Measurements from ENCODE around the gene CAPN14.

GRCh38 chr2:31140151-31140550 lies 77.2 kb downstream of the CAPN14 start:
- TF ChIP-seq CTCF (IDR thresholded peaks at IDR 0.05 in 8 of 11, conservative IDR thresholded peaks at IDR 0.05 in 3 of 11) (no peak), POLR2A (IDR thresholded peaks at IDR 0.05) (no peak), POLR2AphosphoS5 (IDR thresholded peaks at IDR 0.05) (no peak)
